IMR-90 (cell line): ENCODE measurements around the gene CARD19. TPM values are rescaled to one million over a fixed set of nuclear protein-coding genes. Genes with fewer than 3 reads are reported as not detected.

ENCODE experiments used
- ATAC-seq: fragments of 200-7000 bp; cut with Tn5 transposase; 2 replicates; pipeline ENCODE4 v1.9.1; 2020; ENCODE audit warnings: low read depth, mild to moderate bottlenecking, moderate library complexity
- BruUV-seq: library from RNA; stranded (reverse); fragments of 400-500 nt; replicated peaks from 2 replicates; lab custom pipeline; 2021; lab: Mats Ljungman, UMichigan
- CTCF ChIA-PET: fragments of 300-600 bp; formaldehyde crosslinking; extraction: SDS; loops from one replicate; lab custom pipeline; 2021; ENCODE audit warnings: antibody characterized with exemption; lab: Yijun Ruan, JAX
- POLR2A ChIA-PET: fragments of 300-600 bp; sonication (Branson Sonifier 250); formaldehyde crosslinking; loops from one replicate; lab custom pipeline; 2022; ENCODE audit warnings: antibody characterized with exemption; ENCODE audit not compliant: unreplicated experiment; lab: Charles Lee
- DNase-seq: peaks from one replicate; pipeline ENCODE4 v3.0.0; 2013
- H2AFZ ChIP-seq: replicated peaks from 2 replicates; pipeline ENCODE3; 2013; ENCODE audit warnings: low read length, mild to moderate bottlenecking; ENCODE audit not compliant: poor library complexity
- H2AK5ac ChIP-seq: 2 replicates; pipeline ENCODE4 v1.6.1; 2013; ENCODE audit warnings: low read depth, low read length, inconsistent platforms
- H2AK9ac ChIP-seq: replicated peaks from 2 replicates; pipeline ENCODE3; 2013; ENCODE audit warnings: mild to moderate bottlenecking, low read depth, low read length, moderate library complexity; ENCODE audit not compliant: poor library complexity
- H2BK120ac ChIP-seq: 2 replicates; pipeline ENCODE4 v1.6.1; 2013; ENCODE audit warnings: low read depth, low read length, inconsistent platforms
- H2BK15ac ChIP-seq: 3 replicates; pipeline ENCODE4 v1.6.1; 2013; ENCODE audit warnings: low read depth, low read length, inconsistent platforms
- H2BK20ac ChIP-seq: 2 replicates; pipeline ENCODE4 v1.6.1; 2013; ENCODE audit warnings: low read depth, mild to moderate bottlenecking, inconsistent platforms, low read length, moderate library complexity
- H2BK5ac ChIP-seq: 2 replicates; pipeline ENCODE4 v1.6.1; 2013; ENCODE audit warnings: mild to moderate bottlenecking, low read depth, low read length, inconsistent platforms; ENCODE audit not compliant: poor library complexity, severe bottlenecking
- H3K14ac ChIP-seq: replicated peaks from 2 replicates; pipeline ENCODE4 v1.6.1; 2013; ENCODE audit warnings: low read depth, low read length, inconsistent platforms
- H3K18ac ChIP-seq: 2 replicates; pipeline ENCODE4 v1.6.1; 2013; ENCODE audit warnings: low read depth, low read length, control low read depth
- H3K23ac ChIP-seq: 2 replicates; pipeline ENCODE4 v1.6.1; 2013; ENCODE audit warnings: low read depth, low read length, inconsistent platforms
- H3K27ac ChIP-seq: 2 replicates; pipeline ENCODE4 v1.5.1; 2013; ENCODE audit warnings: mild to moderate bottlenecking, control low read depth, low read length; ENCODE audit not compliant: insufficient read depth
- H3K27me3 ChIP-seq: 2 replicates; pipeline ENCODE4 v1.6.1; 2013; ENCODE audit warnings: low read length; ENCODE audit not compliant: control insufficient read depth, insufficient read depth
- H3K36me3 ChIP-seq: 2 replicates; pipeline ENCODE4 v1.6.1; 2013; ENCODE audit warnings: low read length, mixed read lengths; ENCODE audit not compliant: control insufficient read depth, insufficient read depth
- H3K4ac ChIP-seq: 2 replicates; pipeline ENCODE4 v1.6.1; 2013; ENCODE audit warnings: low read depth, low read length, inconsistent platforms
- H3K4me1 ChIP-seq: 2 replicates; pipeline ENCODE4 v1.6.1; 2013; ENCODE audit warnings: low read length, mixed read lengths; ENCODE audit not compliant: control insufficient read depth, insufficient read depth
- H3K4me2 ChIP-seq: 2 replicates; pipeline ENCODE4 v1.6.1; 2013; ENCODE audit warnings: low read depth, mild to moderate bottlenecking, control low read depth, low read length, moderate library complexity
- H3K4me3 ChIP-seq: 2 replicates; pipeline ENCODE4 v1.5.1; 2013; ENCODE audit warnings: low read depth, mild to moderate bottlenecking, control low read depth, low read length, moderate library complexity; ENCODE audit not compliant: insufficient read depth
- H3K56ac ChIP-seq: 2 replicates; pipeline ENCODE4 v1.6.1; 2013; ENCODE audit warnings: low read length, inconsistent platforms; ENCODE audit not compliant: insufficient read depth; ENCODE audit errors: extremely low read depth
- H3K79me1 ChIP-seq, 2 experiments: 2 replicates each; pipeline ENCODE4 v1.6.1; 2013; ENCODE audit warnings: low read length in 2 of 2, inconsistent platforms in 1 of 2, low read depth in 1 of 2
- H3K9ac ChIP-seq: 2 replicates; pipeline ENCODE4 v1.6.1; 2013; ENCODE audit warnings: low read depth, low read length, control low read depth
- H3K9me1 ChIP-seq: 2 replicates; pipeline ENCODE4 v1.6.1; 2013; ENCODE audit warnings: low read length, inconsistent platforms; ENCODE audit not compliant: insufficient read depth
- H3K9me3 ChIP-seq: 2 replicates; pipeline ENCODE4 v1.6.1; 2013; ENCODE audit warnings: low read length; ENCODE audit not compliant: control insufficient read depth, insufficient read depth
- H4K20me1 ChIP-seq: 2 replicates; pipeline ENCODE4 v1.6.1; 2013; ENCODE audit warnings: low read length, inconsistent platforms; ENCODE audit not compliant: insufficient read depth
- H4K5ac ChIP-seq: 2 replicates; pipeline ENCODE4 v1.6.1; 2013; ENCODE audit warnings: mild to moderate bottlenecking, low read depth, low read length, control low read depth
- H4K8ac ChIP-seq, 2 experiments: 2 replicates each; pipeline ENCODE4 v1.6.1; 2013; ENCODE audit warnings: low read depth in 2 of 2, low read length in 2 of 2, control low read depth in 1 of 2, inconsistent platforms in 1 of 2
- H4K91ac ChIP-seq: 2 replicates; pipeline ENCODE4 v1.6.1; 2013; ENCODE audit warnings: low read depth, low read length, inconsistent platforms; ENCODE audit not compliant: insufficient read depth
- BHLHE40 ChIP-seq: fragments of 150-350 bp; IDR thresholded peaks from 2 replicates; pipeline ENCODE4 v1.6.1; 2016; ENCODE audit warnings: mild to moderate bottlenecking, low read depth, low read length
- CEBPB ChIP-seq: IDR thresholded peaks from 2 replicates; pipeline ENCODE4 v1.6.1; 2012; ENCODE audit warnings: low read depth, low read length, improper control_type of control experiment
- CHD1 ChIP-seq: IDR thresholded peaks from 2 replicates; pipeline ENCODE4 v1.6.1; 2012; ENCODE audit warnings: low read depth, low read length, improper control_type of control experiment
- FOS ChIP-seq: fragments of 150-350 bp; IDR thresholded peaks from 2 replicates; pipeline ENCODE4 v1.6.1; 2016; ENCODE audit warnings: low read depth, low read length
- MAFK ChIP-seq: IDR thresholded peaks from 2 replicates; pipeline ENCODE4 v1.6.1; 2012; ENCODE audit warnings: low read depth, low read length, improper control_type of control experiment
- MAZ ChIP-seq: IDR thresholded peaks from 2 replicates; pipeline ENCODE4 v1.6.1; 2012; ENCODE audit warnings: low read depth, mild to moderate bottlenecking, low read length, improper control_type of control experiment, moderate library complexity, borderline replicate concordance
- MXI1 ChIP-seq: IDR thresholded peaks from 2 replicates; pipeline ENCODE4 v1.6.1; 2012; ENCODE audit warnings: low read depth, mild to moderate bottlenecking, low read length, moderate library complexity, borderline replicate concordance
- NFE2L2 ChIP-seq: fragments of 150-350 bp; IDR thresholded peaks from 2 replicates; pipeline ENCODE4 v1.6.1; 2016; ENCODE audit warnings: low read depth, mild to moderate bottlenecking, low read length
- POLR2A ChIP-seq: IDR thresholded peaks from 2 replicates; pipeline ENCODE4 v1.6.1; 2012; ENCODE audit warnings: mild to moderate bottlenecking, low read depth, low read length
- RAD21 ChIP-seq: IDR thresholded peaks from 2 replicates; pipeline ENCODE4 v1.6.1; 2012; ENCODE audit warnings: low read length, improper control_type of control experiment
- RCOR1 ChIP-seq: IDR thresholded peaks from 2 replicates; pipeline ENCODE4 v1.6.1; 2012; ENCODE audit warnings: mild to moderate bottlenecking, low read length, improper control_type of control experiment; ENCODE audit not compliant: insufficient replicate concordance
- RFX5 ChIP-seq: IDR thresholded peaks from 2 replicates; pipeline ENCODE4 v1.8.0; 2012; ENCODE audit warnings: low read depth, mild to moderate bottlenecking, low read length, moderate library complexity
- SMC3 ChIP-seq: fragments of 150-350 bp; IDR thresholded peaks from 2 replicates; pipeline ENCODE4 v1.6.1; 2016; ENCODE audit warnings: low read depth, mild to moderate bottlenecking, antibody characterized with exemption, low read length, moderate library complexity
- WGBS, 2 experiments: methylation state at CpG; one replicate each; pipeline versions ENCODE4 v1.1.5 to v1.1.7; 2013; ENCODE audit warnings: missing lambda C conversion rate in 2 of 2; ENCODE audit not compliant: insufficient read length in 1 of 2; ENCODE audit errors: extremely low coverage in 2 of 2; 5-methylcytosine and 5-hydroxymethylcytosine counted together
- dilution Hi-C: fragments of 300-500 bp; cut with HindIII; formaldehyde crosslinking; loops from one replicate; pipeline ENCODE4 v1.14.3; 2018; ENCODE audit warnings: low sequenced_read_pairs; ENCODE audit not compliant: unreplicated experiment
- in situ Hi-C: fragments of 300-500 bp; cut with MboI; formaldehyde crosslinking; loops from 3 replicates; pipeline ENCODE4 v1.14.3; 2019; ENCODE audit warnings: low sequenced_read_pairs, inconsistent platforms, mixed read lengths
- intact Hi-C: fragments of 100-400 bp; cut with micrococcal nuclease; formaldehyde crosslinking; loops from 2 replicates; pipeline ENCODE4 v1.10.0; 2022
- polyA plus RNA-seq, 3 experiments: library from polyadenylated mRNA; depleted of rRNA; stranded (reverse); fragments of >200 nt; gene quantifications; 2 replicates each; pipeline ENCODE4 v1.2.3, GENCODE V29; 2012; ENCODE audit warnings: low replicate concordance in 1 of 3
- total RNA-seq: library from RNA; depleted of rRNA; stranded (reverse); fragments of >200 nt; gene quantifications from 2 replicates; pipeline ENCODE4 v1.2.3, GENCODE V29; 2012
- TF ChIP-seq, protein P1 (sequence below): fragments of 150-350 bp; IDR thresholded peaks from 2 replicates; pipeline ENCODE4 v1.6.1; 2016; ENCODE audit warnings: low read depth, mild to moderate bottlenecking, low read length, moderate library complexity, borderline replicate concordance
- TF ChIP-seq, protein P2 (sequence below): conservative IDR thresholded peaks from 2 replicates; pipeline ENCODE4 v1.5.1; 2012; ENCODE audit warnings: mild to moderate bottlenecking, low read depth, low read length, improper control_type of control experiment
- TF ChIP-seq, protein P3 (sequence below): fragments of 150-350 bp; IDR thresholded peaks from 2 replicates; pipeline ENCODE4 v1.6.1; 2017; ENCODE audit warnings: mild to moderate bottlenecking, antibody characterized with exemption, low read length, low read depth

The CARD19 gene
- total and polyA plus RNA-seq, 2 of the 4 experiments (the other 2 are of a cell fraction): 17.4 to 111 TPM

DNA sequence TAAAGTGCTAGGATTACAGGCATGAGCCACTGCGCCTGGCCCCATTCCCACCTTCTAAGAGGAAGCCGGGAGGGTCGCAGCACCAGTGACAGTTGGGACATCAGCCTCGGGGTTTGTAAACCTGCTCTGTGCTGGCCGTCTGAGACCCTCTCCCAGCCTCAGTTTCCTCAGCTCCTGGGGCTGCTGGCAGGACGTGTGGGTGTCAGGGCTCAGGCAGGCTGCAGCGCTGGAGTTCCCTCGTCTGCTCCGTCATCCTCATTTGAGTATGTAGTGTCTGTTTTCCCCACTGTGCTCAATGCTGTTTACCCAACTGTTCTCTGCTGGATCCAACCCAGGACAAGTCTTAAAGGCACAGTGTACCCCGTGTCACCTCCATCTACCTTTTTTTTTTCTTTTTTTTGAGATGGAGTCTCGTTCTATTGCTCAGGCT, 40.0 kb downstream of the CARD19 start:
- H3K79me1 ChIP-seq: peaks cover 13 to 23% of the 10 kb centered on the region in 2 experiments
- H4K20me1 ChIP-seq: 0 out of 2 replicates have a peak, but pooled peaks cover 5% of the 10 kb centered on the region
- 0 out of 2 replicates have a peak, but pooled peaks cover 3% of the 10 kb centered on the region for H3K9me3 ChIP-seq
- H2BK15ac ChIP-seq: no peak overlapping the region
- H3K4me2 ChIP-seq: no peak overlapping the region
- POLR2A ChIA-PET: no interaction called here
- BruUV-seq: no TSS peak
- peaks cover 10% of the 10 kb centered on the region; the same call in 1 of the 2 replicates for H3K9me1 ChIP-seq
- peak; percentile 58 for DNase-seq
- peak overlapping the region; percentile 75 for H2AFZ ChIP-seq
- no peaks in the 10 kb centered on the region for H3K36me3 ChIP-seq
- H3K56ac ChIP-seq: no peak overlapping the region
- no peak overlapping the region for H3K18ac ChIP-seq
- in situ Hi-C loops (no loop called here), intact Hi-C loops (loop anchor here (10.0 kb wide), 1 partner anchor 319 kb away; the partner anchor contains the start of genes FAM120A and FAM120AOS), dilution Hi-C loops (no loop called here)
- no peak overlapping the region for H4K5ac ChIP-seq
- H3K14ac ChIP-seq: peak overlapping the region; percentile 78; the same call in 1 of the 2 replicates
- no peak overlapping the region for H2BK120ac ChIP-seq
- CTCF ChIA-PET: no interaction called here
- H2AK5ac ChIP-seq: no peak overlapping the region
- H3K27me3 ChIP-seq: no peaks in the 10 kb centered on the region
- H3K23ac ChIP-seq: no peak overlapping the region
- no peak overlapping the region; the same call in 1 of the 2 replicates for H4K91ac ChIP-seq
- H3K4ac ChIP-seq: no peak overlapping the region; the same call in 1 of the 2 replicates
- no peak overlapping the region for H3K4me3 ChIP-seq
- peaks cover 30% of the 10 kb centered on the region for H3K4me1 ChIP-seq
- no peak overlapping the region for H2BK5ac ChIP-seq
- no peak overlapping the region for H2BK20ac ChIP-seq
- ATAC-seq: no peak
- no peak overlapping the region for H3K9ac ChIP-seq
- no peak overlapping the region for H3K27ac ChIP-seq
- peak overlapping the region; percentile 5 for H2AK9ac ChIP-seq
- TF ChIP-seq RCOR1 (no peak), FOS (no peak), RAD21 (no peak), BHLHE40 (no peak), SMC3 (no peak), MXI1 (no peak), CEBPB (no peak), MAFK (no peak), MAZ (no peak), RFX5 (no peak), POLR2A (no peak), CHD1 (no peak), NFE2L2 (no peak)
- TF ChIP-seq, protein P1, sequence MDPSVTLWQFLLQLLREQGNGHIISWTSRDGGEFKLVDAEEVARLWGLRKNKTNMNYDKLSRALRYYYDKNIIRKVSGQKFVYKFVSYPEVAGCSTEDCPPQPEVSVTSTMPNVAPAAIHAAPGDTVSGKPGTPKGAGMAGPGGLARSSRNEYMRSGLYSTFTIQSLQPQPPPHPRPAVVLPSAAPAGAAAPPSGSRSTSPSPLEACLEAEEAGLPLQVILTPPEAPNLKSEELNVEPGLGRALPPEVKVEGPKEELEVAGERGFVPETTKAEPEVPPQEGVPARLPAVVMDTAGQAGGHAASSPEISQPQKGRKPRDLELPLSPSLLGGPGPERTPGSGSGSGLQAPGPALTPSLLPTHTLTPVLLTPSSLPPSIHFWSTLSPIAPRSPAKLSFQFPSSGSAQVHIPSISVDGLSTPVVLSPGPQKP: no peak
- TF ChIP-seq, protein P2, sequence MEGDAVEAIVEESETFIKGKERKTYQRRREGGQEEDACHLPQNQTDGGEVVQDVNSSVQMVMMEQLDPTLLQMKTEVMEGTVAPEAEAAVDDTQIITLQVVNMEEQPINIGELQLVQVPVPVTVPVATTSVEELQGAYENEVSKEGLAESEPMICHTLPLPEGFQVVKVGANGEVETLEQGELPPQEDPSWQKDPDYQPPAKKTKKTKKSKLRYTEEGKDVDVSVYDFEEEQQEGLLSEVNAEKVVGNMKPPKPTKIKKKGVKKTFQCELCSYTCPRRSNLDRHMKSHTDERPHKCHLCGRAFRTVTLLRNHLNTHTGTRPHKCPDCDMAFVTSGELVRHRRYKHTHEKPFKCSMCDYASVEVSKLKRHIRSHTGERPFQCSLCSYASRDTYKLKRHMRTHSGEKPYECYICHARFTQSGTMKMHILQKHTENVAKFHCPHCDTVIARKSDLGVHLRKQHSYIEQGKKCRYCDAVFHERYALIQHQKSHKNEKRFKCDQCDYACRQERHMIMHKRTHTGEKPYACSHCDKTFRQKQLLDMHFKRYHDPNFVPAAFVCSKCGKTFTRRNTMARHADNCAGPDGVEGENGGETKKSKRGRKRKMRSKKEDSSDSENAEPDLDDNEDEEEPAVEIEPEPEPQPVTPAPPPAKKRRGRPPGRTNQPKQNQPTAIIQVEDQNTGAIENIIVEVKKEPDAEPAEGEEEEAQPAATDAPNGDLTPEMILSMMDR: no peak
- TF ChIP-seq, protein P3, sequence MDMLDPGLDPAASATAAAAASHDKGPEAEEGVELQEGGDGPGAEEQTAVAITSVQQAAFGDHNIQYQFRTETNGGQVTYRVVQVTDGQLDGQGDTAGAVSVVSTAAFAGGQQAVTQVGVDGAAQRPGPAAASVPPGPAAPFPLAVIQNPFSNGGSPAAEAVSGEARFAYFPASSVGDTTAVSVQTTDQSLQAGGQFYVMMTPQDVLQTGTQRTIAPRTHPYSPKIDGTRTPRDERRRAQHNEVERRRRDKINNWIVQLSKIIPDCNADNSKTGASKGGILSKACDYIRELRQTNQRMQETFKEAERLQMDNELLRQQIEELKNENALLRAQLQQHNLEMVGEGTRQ: no peak
- 39% methylated on average over 9 of the region's 11 CpGs; no CpG with 5 or more reads in 1 of the 2 experiments for WGBS, 2 experiments
- H4K8ac ChIP-seq: no peak overlapping the region
